A673 (cell line): ENCODE results near the gene LGALS9B. TPM values are rescaled to one million over a fixed set of nuclear protein-coding genes. Genes with fewer than 3 reads are reported as not detected.
"Not testable (repeated sequence)": the region's sequence is repeated elsewhere in the genome, so short reads cannot be mapped to it uniquely, and the experiment has no call there.

Experiments
- Bru-seq: library from RNA; stranded (reverse); fragments of 400-500 nt; gene quantifications from one replicate; lab custom pipeline; 2021; lab: Mats Ljungman, UMichigan
- BruChase-seq, 2 experiments: library from RNA; stranded (reverse); fragments of 400-500 nt; gene quantifications; one replicate each; lab custom pipeline; 2021; lab: Mats Ljungman, UMichigan
- BruUV-seq: library from RNA; stranded (reverse); fragments of 400-500 nt; replicated peaks from 2 replicates; lab custom pipeline; 2021; lab: Mats Ljungman, UMichigan
- CTCF ChIA-PET: fragments of 300-600 bp; sonication (Branson Sonifier 250); formaldehyde crosslinking; loops from one replicate; lab custom pipeline; 2022; ENCODE audit warnings: antibody characterized with exemption; lab: Charles Lee
- POLR2A ChIA-PET: fragments of 300-600 bp; sonication (Branson Sonifier 250); formaldehyde crosslinking; loops from one replicate; lab custom pipeline; 2022; ENCODE audit warnings: antibody characterized with exemption; ENCODE audit not compliant: low non-redundant PET; lab: Charles Lee
- DNase-seq: peaks from one replicate; pipeline ENCODE4 v3.0.0-alpha.2; 2015; ENCODE audit warnings: low spot score
- H3K27ac ChIP-seq: fragments of 200-600 bp; sonication (generic); 2 replicates; pipeline ENCODE4 v1.5.1; 2016; ENCODE audit warnings: mixed run types, low read depth, mild to moderate bottlenecking, mixed read lengths, antibody characterized with exemption, low read length; ENCODE audit not compliant: poor library complexity, severe bottlenecking
- H3K27me3 ChIP-seq: fragments of 200-600 bp; sonication (generic); replicated peaks from 2 replicates; pipeline ENCODE4 v1.6.1; 2017; ENCODE audit warnings: mixed run types, low read depth, mild to moderate bottlenecking, mixed read lengths, antibody characterized with exemption, low read length; ENCODE audit not compliant: insufficient read depth, poor library complexity
- H3K36me3 ChIP-seq: fragments of 200-600 bp; sonication (generic); 2 replicates; pipeline ENCODE4 v1.6.1; 2016; ENCODE audit warnings: mixed run types, mild to moderate bottlenecking, mixed read lengths, antibody characterized with exemption, low read length; ENCODE audit not compliant: insufficient read depth, poor library complexity, severe bottlenecking
- H3K4me1 ChIP-seq: fragments of 200-600 bp; sonication (generic); 2 replicates; pipeline ENCODE4 v1.6.1; 2017; ENCODE audit warnings: mixed run types, mild to moderate bottlenecking, mixed read lengths, antibody characterized with exemption, low read length; ENCODE audit not compliant: insufficient read depth, poor library complexity, severe bottlenecking
- H3K4me3 ChIP-seq: fragments of 200-600 bp; sonication (generic); 2 replicates; pipeline ENCODE4 v1.5.1; 2016; ENCODE audit warnings: low read depth, mixed run types, mild to moderate bottlenecking, mixed read lengths, low read length; ENCODE audit not compliant: poor library complexity, severe bottlenecking
- H3K9me3 ChIP-seq: fragments of 200-600 bp; sonication (generic); 2 replicates; pipeline ENCODE4 v1.6.1; 2016; ENCODE audit warnings: mixed run types, low read depth, mild to moderate bottlenecking, mixed read lengths, antibody characterized with exemption, low read length; ENCODE audit not compliant: poor library complexity, severe bottlenecking
- intact Hi-C: fragments of 100-400 bp; cut with micrococcal nuclease; formaldehyde crosslinking; loops from one replicate; pipeline ENCODE4 v1.10.0; 2022; ENCODE audit not compliant: unreplicated experiment
- long read RNA-seq: library from polyadenylated mRNA; stranded (forward); transcript quantifications from one replicate; pipeline ENCODE4 v2.0.0, GENCODE V29; 2022
- total RNA-seq: library from RNA; stranded (reverse); gene quantifications from 2 replicates; pipeline ENCODE4 v1.2.3, GENCODE V29; 2021

Gene LGALS9B
- total RNA-seq (not detected in 2 replicates), Bru-seq, nascent RNA (not detected), BruChase-seq, experiment 1, labeled RNA remaining after a 2-hour chase (not detected), BruChase-seq, experiment 2, labeled RNA remaining after a 6-hour chase (not detected)
- long read RNA-seq, result 0 reads

- H3K9me3 ChIP-seq, POLR2A ChIA-PET, H3K27ac ChIP-seq, CTCF ChIA-PET, intact Hi-C loops, H3K4me1 ChIP-seq, H3K36me3 ChIP-seq, H3K27me3 ChIP-seq, H3K4me3 ChIP-seq, DNase-seq, BruUV-seq: not testable (repeated sequence)
Measured at GRCh38 chr17:20467447-20467846, at the start of gene LGALS9B. LGALS9B (minus strand) TSS chr17:20467539; CDS start chr17:20467470, 69 bp downstream.

- BruUV-seq, H3K27ac ChIP-seq, H3K36me3 ChIP-seq, intact Hi-C loops, CTCF ChIA-PET, H3K4me3 ChIP-seq, H3K4me1 ChIP-seq, DNase-seq, H3K27me3 ChIP-seq, H3K9me3 ChIP-seq, POLR2A ChIA-PET: not testable (repeated sequence)
Measured at GRCh38 chr17:20516986-20517385, 49.6 kb upstream of the LGALS9B start.

- H3K27me3 ChIP-seq, BruUV-seq, H3K9me3 ChIP-seq, H3K4me1 ChIP-seq, POLR2A ChIA-PET, H3K36me3 ChIP-seq, CTCF ChIA-PET, intact Hi-C loops, H3K27ac ChIP-seq, H3K4me3 ChIP-seq, DNase-seq: not testable (repeated sequence)
Measured at GRCh38 chr17:20515099-20515498, 47.8 kb upstream of the LGALS9B start.

- intact Hi-C loops, POLR2A ChIA-PET, H3K4me3 ChIP-seq, DNase-seq, H3K27ac ChIP-seq, CTCF ChIA-PET, H3K36me3 ChIP-seq, H3K4me1 ChIP-seq, H3K27me3 ChIP-seq, H3K9me3 ChIP-seq, BruUV-seq: not testable (repeated sequence)
Measured at GRCh38 chr17:20513539-20513938, 46.2 kb upstream of the LGALS9B start.

GRCh38 chr17:20512378-20512777 is 45.0 kb upstream of the LGALS9B start:
- BruUV-seq, H3K36me3 ChIP-seq, intact Hi-C loops, H3K4me1 ChIP-seq, H3K9me3 ChIP-seq, H3K4me3 ChIP-seq, POLR2A ChIA-PET, CTCF ChIA-PET, H3K27ac ChIP-seq, DNase-seq, H3K27me3 ChIP-seq: not testable (repeated sequence)

GRCh38 chr17:20511778-20512177 is 44.4 kb upstream of the LGALS9B start:
- H3K4me1 ChIP-seq, H3K4me3 ChIP-seq, H3K36me3 ChIP-seq, H3K27me3 ChIP-seq, DNase-seq, H3K27ac ChIP-seq, CTCF ChIA-PET, POLR2A ChIA-PET, H3K9me3 ChIP-seq, intact Hi-C loops, BruUV-seq: not testable (repeated sequence)

GRCh38 chr17:20505333-20505732 is 38.0 kb upstream of the LGALS9B start:
- BruUV-seq, H3K27me3 ChIP-seq, H3K36me3 ChIP-seq, CTCF ChIA-PET, intact Hi-C loops, DNase-seq, H3K4me1 ChIP-seq, H3K27ac ChIP-seq, H3K4me3 ChIP-seq, POLR2A ChIA-PET, H3K9me3 ChIP-seq: not testable (repeated sequence)
